ENCODE data around the gene ECM2.

DNA sequence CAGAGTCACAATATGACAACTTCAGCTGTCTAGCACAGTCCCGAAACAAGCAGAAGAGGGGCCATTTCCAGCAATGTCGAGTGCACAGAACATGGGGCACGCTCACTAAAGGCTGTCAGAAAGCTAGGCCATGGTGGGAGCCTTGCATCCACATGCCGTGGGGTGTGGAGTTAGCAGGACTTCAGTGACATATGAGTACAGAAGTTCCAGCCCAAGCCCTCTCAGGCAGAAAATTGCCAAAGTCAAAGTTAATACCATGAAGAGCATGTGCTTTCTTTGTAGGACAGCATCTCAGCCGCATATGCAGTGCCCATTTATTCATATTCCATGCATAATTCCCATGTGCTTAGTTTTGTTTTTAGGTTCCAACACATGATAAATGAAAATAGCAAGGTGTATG lies 26.7 kb downstream of the ECM2 start:
- TF ChIP-seq, protein P1, sequence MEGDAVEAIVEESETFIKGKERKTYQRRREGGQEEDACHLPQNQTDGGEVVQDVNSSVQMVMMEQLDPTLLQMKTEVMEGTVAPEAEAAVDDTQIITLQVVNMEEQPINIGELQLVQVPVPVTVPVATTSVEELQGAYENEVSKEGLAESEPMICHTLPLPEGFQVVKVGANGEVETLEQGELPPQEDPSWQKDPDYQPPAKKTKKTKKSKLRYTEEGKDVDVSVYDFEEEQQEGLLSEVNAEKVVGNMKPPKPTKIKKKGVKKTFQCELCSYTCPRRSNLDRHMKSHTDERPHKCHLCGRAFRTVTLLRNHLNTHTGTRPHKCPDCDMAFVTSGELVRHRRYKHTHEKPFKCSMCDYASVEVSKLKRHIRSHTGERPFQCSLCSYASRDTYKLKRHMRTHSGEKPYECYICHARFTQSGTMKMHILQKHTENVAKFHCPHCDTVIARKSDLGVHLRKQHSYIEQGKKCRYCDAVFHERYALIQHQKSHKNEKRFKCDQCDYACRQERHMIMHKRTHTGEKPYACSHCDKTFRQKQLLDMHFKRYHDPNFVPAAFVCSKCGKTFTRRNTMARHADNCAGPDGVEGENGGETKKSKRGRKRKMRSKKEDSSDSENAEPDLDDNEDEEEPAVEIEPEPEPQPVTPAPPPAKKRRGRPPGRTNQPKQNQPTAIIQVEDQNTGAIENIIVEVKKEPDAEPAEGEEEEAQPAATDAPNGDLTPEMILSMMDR (IDR thresholded peaks at IDR 0.05; ENCODE audit: poor library complexity), result no peak
- no peak for TF ChIP-seq EZH2 (IDR thresholded peaks at IDR 0.05; ENCODE audit: borderline replicate concordance)
- no peak for TF ChIP-seq EZH2phosphoT487 (IDR thresholded peaks at IDR 0.05; ENCODE audit: low read depth, severe bottlenecking, unreplicated experiment)
